ENCODE results near the gene RHPN2.

RHPN2 gene

DNA sequence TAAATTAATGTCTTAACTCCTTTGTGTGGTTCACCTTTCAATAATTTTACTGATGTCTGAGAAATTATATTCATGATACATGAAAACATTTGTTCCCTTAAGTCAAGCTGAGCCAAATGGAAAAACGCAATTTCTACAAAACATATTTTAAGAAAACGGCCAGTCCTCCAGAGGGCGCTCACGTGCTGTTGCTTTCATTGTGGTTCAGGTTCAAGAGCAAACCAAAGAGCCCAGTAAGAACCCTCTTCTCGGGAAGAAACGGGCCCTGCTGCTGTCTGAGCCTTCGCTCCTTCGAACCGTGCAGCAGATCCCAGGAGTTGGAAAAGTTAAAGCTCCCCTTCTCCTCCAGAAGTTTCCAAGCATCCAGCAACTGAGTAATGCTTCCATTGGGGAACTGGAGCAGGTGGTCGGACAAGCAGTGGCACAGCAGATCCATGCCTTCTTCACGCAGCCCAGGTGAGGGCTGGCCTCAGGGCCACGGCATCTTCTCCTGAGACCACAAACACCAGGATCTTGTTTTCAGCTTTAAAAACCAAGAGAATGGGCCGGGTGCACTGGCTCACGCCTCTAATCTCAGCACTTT is 88.4 kb downstream of the RHPN2 start:
- H3K36me3 ChIP-seq (ENCODE audit: insufficient read depth) = no peaks in the 10 kb centered on the region
- H3K4me1 ChIP-seq (ENCODE audit: low read depth, poor library complexity, severe bottlenecking) = peaks cover 4% of the 10 kb centered on the region
- no peaks in the 10 kb centered on the region for H3K27me3 ChIP-seq (ENCODE audit: insufficient read depth, low read depth)
- no peak overlapping the region for H2AFZ ChIP-seq (ENCODE audit: low read depth)
- peak; percentile 93 for TF ChIP-seq CTCF (conservative IDR thresholded peaks at IDR 0.05; ENCODE audit: low read depth, low read length)
- H3K4me2 ChIP-seq = no peak overlapping the region
- no peaks in the 10 kb centered on the region for H4K20me1 ChIP-seq (ENCODE audit: insufficient read depth)
- no peak overlapping the region for H3K4me3 ChIP-seq (IDR thresholded peaks at IDR 0.05; ENCODE audit: insufficient read depth, low read depth, low read length)
- H3K79me2 ChIP-seq (ENCODE audit: insufficient read depth, low read depth) = no peaks in the 10 kb centered on the region
- H3K27ac ChIP-seq = no peak overlapping the region
- no peak overlapping the region for H3K9ac ChIP-seq

GRCh38 chr19:32971715-32972540 is 92.8 kb downstream of the RHPN2 start, which contains the start of the genes CEP89 and FAAP24:
TSS of gene CEP89 (minus strand) at chr19:32971958. CDS start at chr19:32971874, 84 bp downstream.
TSS of gene FAAP24 (plus strand) at chr19:32972242. CDS start at chr19:32973197, 955 bp downstream.
- H3K9ac ChIP-seq = peak within 1 kb of the TSS; percentile 31; the same call in 1 of the 2 replicates
- peaks cover 9% of the 10 kb centered on the region for H3K4me1 ChIP-seq (ENCODE audit: low read depth, poor library complexity, severe bottlenecking)

GRCh38 chr19:32971012-32971595 is 93.6 kb downstream of the RHPN2 start:
- H3K4me2 ChIP-seq = peak overlapping the region; percentile 81
- no peak overlapping the region for H3K27ac ChIP-seq
- H3K36me3 ChIP-seq (ENCODE audit: insufficient read depth) = no peaks in the 10 kb centered on the region
- peaks cover 6% of the 10 kb centered on the region for H3K79me2 ChIP-seq (ENCODE audit: insufficient read depth, low read depth)
- H3K4me1 ChIP-seq (ENCODE audit: low read depth, poor library complexity, severe bottlenecking) = peaks cover 5% of the 10 kb centered on the region
- H4K20me1 ChIP-seq (ENCODE audit: insufficient read depth) = no peaks in the 10 kb centered on the region
- no peak for TF ChIP-seq CTCF (conservative IDR thresholded peaks at IDR 0.05; ENCODE audit: low read depth, low read length)
- no peak overlapping the region for H3K4me3 ChIP-seq (IDR thresholded peaks at IDR 0.05; ENCODE audit: insufficient read depth, low read depth, low read length)
- peak overlapping the region; percentile 31; the same call in 1 of the 2 replicates for H3K9ac ChIP-seq
- H3K27me3 ChIP-seq (ENCODE audit: insufficient read depth, low read depth) = no peaks in the 10 kb centered on the region
- H2AFZ ChIP-seq (ENCODE audit: low read depth) = peak overlapping the region; percentile 60

More at GRCh38 chr19:32971715-32972540, 92.8 kb downstream of the RHPN2 start, which contains the start of the genes CEP89 and FAAP24:
- TF ChIP-seq CTCF (conservative IDR thresholded peaks at IDR 0.05; ENCODE audit: low read depth, low read length) = no peak
- no peak within 1 kb of the TSS for H3K4me3 ChIP-seq (IDR thresholded peaks at IDR 0.05; ENCODE audit: insufficient read depth, low read depth, low read length)
- H4K20me1 ChIP-seq (ENCODE audit: insufficient read depth) = no peaks in the 10 kb centered on the region
- H2AFZ ChIP-seq (ENCODE audit: low read depth) = peak within 1 kb of the TSS; percentile 64
- 0 out of 2 replicates have a peak within 1 kb of the TSS, but pooled peaks have one; percentile 1 for H3K27ac ChIP-seq
- peak within 1 kb of the TSS; percentile 81 for H3K4me2 ChIP-seq
- no peaks in the 10 kb centered on the region for H3K27me3 ChIP-seq (ENCODE audit: insufficient read depth, low read depth)
- peaks cover 6% of the 10 kb centered on the region for H3K79me2 ChIP-seq (ENCODE audit: insufficient read depth, low read depth)
- H3K36me3 ChIP-seq (ENCODE audit: insufficient read depth) = no peaks in the 10 kb centered on the region

- H3K4me1 ChIP-seq (ENCODE audit: low read depth, poor library complexity, severe bottlenecking) = peaks cover 5% of the 10 kb centered on the region
- no peak overlapping the region for H3K27ac ChIP-seq
- H2AFZ ChIP-seq (ENCODE audit: low read depth) = no peak overlapping the region
- no peaks in the 10 kb centered on the region for H3K27me3 ChIP-seq (ENCODE audit: insufficient read depth, low read depth)
- H3K9ac ChIP-seq = no peak overlapping the region
- H3K36me3 ChIP-seq (ENCODE audit: insufficient read depth) = no peaks in the 10 kb centered on the region
- H3K79me2 ChIP-seq (ENCODE audit: insufficient read depth, low read depth) = peaks cover 6% of the 10 kb centered on the region
- H3K4me2 ChIP-seq = no peak overlapping the region
- no peaks in the 10 kb centered on the region for H4K20me1 ChIP-seq (ENCODE audit: insufficient read depth)
- TF ChIP-seq CTCF (conservative IDR thresholded peaks at IDR 0.05; ENCODE audit: low read depth, low read length) = no peak
- H3K4me3 ChIP-seq (IDR thresholded peaks at IDR 0.05; ENCODE audit: insufficient read depth, low read depth, low read length) = no peak overlapping the region
Measured at GRCh38 chr19:32969549-32969948, 95.1 kb downstream of the RHPN2 start.
